ENCODE data around the gene LMCD1. TPM values are rescaled to one million over a fixed set of nuclear protein-coding genes. Genes with fewer than 3 reads are reported as not detected.

The LMCD1 gene
- total RNA-seq, 1 experiment from 2014 or later = 46.0 TPM

- TF ChIP-seq CTCF (IDR thresholded peaks at IDR 0.05; ENCODE audit: unreplicated experiment) = no peak
- H3K27me3 Mint-ChIP-seq (ENCODE audit: unreplicated experiment) = no peaks in the 10 kb centered on the region
- no peak overlapping the region for H3K27ac Mint-ChIP-seq (ENCODE audit: unreplicated experiment)
- H3K4me1 Mint-ChIP-seq (ENCODE audit: low read depth, unreplicated experiment) = no peaks in the 10 kb centered on the region
- no peak for DNase-seq
- CTCF ChIA-PET = no interaction called here
- H3K9me3 Mint-ChIP-seq (ENCODE audit: low read depth, unreplicated experiment) = no peaks in the 10 kb centered on the region
- H3K4me3 Mint-ChIP-seq (ENCODE audit: low read depth, unreplicated experiment) = no peak overlapping the region
- intact Hi-C loops (cut with micrococcal nuclease; ENCODE audit: unreplicated experiment) = no loop called here
- H3K36me3 Mint-ChIP-seq (ENCODE audit: insufficient read depth, unreplicated experiment) = no peaks in the 10 kb centered on the region
- no TSS peak for BruUV-seq (replicated peaks)
Measured at GRCh38 chr3:8562081-8562595, 60.5 kb downstream of the LMCD1 start.

- H3K4me1 Mint-ChIP-seq (ENCODE audit: low read depth, unreplicated experiment) = no peaks in the 10 kb centered on the region
- intact Hi-C loops (cut with micrococcal nuclease; ENCODE audit: unreplicated experiment) = no loop called here
- no TSS peak for BruUV-seq (replicated peaks)
Measured at GRCh38 chr3:8563146-8563545, 61.5 kb downstream of the LMCD1 start.

GRCh38 chr3:8563597-8563996 is 62.0 kb downstream of the LMCD1 start:
- CTCF ChIA-PET = no interaction called here
- H3K36me3 Mint-ChIP-seq (ENCODE audit: insufficient read depth, unreplicated experiment) = no peaks in the 10 kb centered on the region
- BruUV-seq (replicated peaks) = no TSS peak
- no peaks in the 10 kb centered on the region for H3K27me3 Mint-ChIP-seq (ENCODE audit: unreplicated experiment)
- H3K4me3 Mint-ChIP-seq (ENCODE audit: low read depth, unreplicated experiment) = no peak overlapping the region
- TF ChIP-seq CTCF (IDR thresholded peaks at IDR 0.05; ENCODE audit: unreplicated experiment) = no peak
- no peak overlapping the region for H3K27ac Mint-ChIP-seq (ENCODE audit: unreplicated experiment)
- H3K4me1 Mint-ChIP-seq (ENCODE audit: low read depth, unreplicated experiment) = no peaks in the 10 kb centered on the region
- no peak for DNase-seq
- intact Hi-C loops (cut with micrococcal nuclease; ENCODE audit: unreplicated experiment) = no loop called here
- H3K9me3 Mint-ChIP-seq (ENCODE audit: low read depth, unreplicated experiment) = no peaks in the 10 kb centered on the region

More at GRCh38 chr3:8563146-8563545, 61.5 kb downstream of the LMCD1 start:
- Mint-ChIP-seq H3K4me3 (ENCODE audit: low read depth, unreplicated experiment) (no peak overlapping the region), H3K36me3 (ENCODE audit: insufficient read depth, unreplicated experiment) (no peaks in the 10 kb centered on the region), H3K27ac (ENCODE audit: unreplicated experiment) (no peak overlapping the region), H3K9me3 (ENCODE audit: low read depth, unreplicated experiment) (no peaks in the 10 kb centered on the region), H3K27me3 (ENCODE audit: unreplicated experiment) (no peaks in the 10 kb centered on the region)
- DNase-seq = no peak
- TF ChIP-seq CTCF (IDR thresholded peaks at IDR 0.05; ENCODE audit: unreplicated experiment) = no peak
- CTCF ChIA-PET = no interaction called here

GRCh38 chr3:8565376-8565775 is 63.8 kb downstream of the LMCD1 start:
- no peaks in the 10 kb centered on the region for H3K4me1 Mint-ChIP-seq (ENCODE audit: low read depth, unreplicated experiment)
- H3K9me3 Mint-ChIP-seq (ENCODE audit: low read depth, unreplicated experiment) = no peaks in the 10 kb centered on the region
- CTCF ChIA-PET = no interaction called here
- no peak overlapping the region for H3K4me3 Mint-ChIP-seq (ENCODE audit: low read depth, unreplicated experiment)
- TF ChIP-seq CTCF (IDR thresholded peaks at IDR 0.05; ENCODE audit: unreplicated experiment) = no peak
- no peak overlapping the region for H3K27ac Mint-ChIP-seq (ENCODE audit: unreplicated experiment)
- no TSS peak for BruUV-seq (replicated peaks)
- no peaks in the 10 kb centered on the region for H3K27me3 Mint-ChIP-seq (ENCODE audit: unreplicated experiment)
- no peak for DNase-seq
- intact Hi-C loops (cut with micrococcal nuclease; ENCODE audit: unreplicated experiment) = no loop called here
- H3K36me3 Mint-ChIP-seq (ENCODE audit: insufficient read depth, unreplicated experiment) = peaks cover 8% of the 10 kb centered on the region
